Activated CD4-positive, CD25-positive, alpha-beta regulatory T cell treated with anti-CD3 and anti-CD28 coated beads, Interleukin-2, amount 50 U/mL, for 24 hours (primary cell): ENCODE measurements around the gene CPSF4L.
A peak's percentile ranks its signal among the peaks of the same experiment; 100 is the strongest.

Experiments used
- ATAC-seq, 2 donors: fragments of 150-1000 bp; cut with Tn5 transposase; one replicate each; pipeline ENCODE4 v1.10.0; 2021; ENCODE audit warnings: mild to moderate bottlenecking in 1 of 2, moderate library complexity in 1 of 2

Gene CPSF4L

GRCh38 chr17:73231395-73231794 is 30.3 kb downstream of the CPSF4L start:
- no peak for ATAC-seq

GRCh38 chr17:73230088-73230487 is 31.6 kb downstream of the CPSF4L start:
- ATAC-seq = no peak

GRCh38 chr17:73228748-73229236 is 32.9 kb downstream of the CPSF4L start:
- peak; percentile 35 to 37 for ATAC-seq

- ATAC-seq = no peak
Observed at GRCh38 chr17:73227944-73228343, 33.7 kb downstream of the CPSF4L start.

- ATAC-seq = peak; percentile 11 to 22
Observed at GRCh38 chr17:73227379-73227778, 34.3 kb downstream of the CPSF4L start.

GRCh38 chr17:73226556-73227172 is 35.0 kb downstream of the CPSF4L start:
- ATAC-seq = peak; percentile 69 to 70

GRCh38 chr17:73224663-73225305 is 36.9 kb downstream of the CPSF4L start:
- ATAC-seq = no peak

- no peak for ATAC-seq
Observed at GRCh38 chr17:73224237-73224636, 37.4 kb downstream of the CPSF4L start.

GRCh38 chr17:73223626-73224230 is 38.0 kb downstream of the CPSF4L start:
- no peak for ATAC-seq

GRCh38 chr17:73215447-73215846 is 46.2 kb downstream of the CPSF4L start:
- peak in 1 of 2 donors; percentile 30 for ATAC-seq

- ATAC-seq = no peak
Observed at GRCh38 chr17:73214851-73215250, 46.8 kb downstream of the CPSF4L start.

GRCh38 chr17:73214008-73214407 is 47.7 kb downstream of the CPSF4L start:
- no peak for ATAC-seq

- no peak for ATAC-seq
Observed at GRCh38 chr17:73211745-73212144, 49.9 kb downstream of the CPSF4L start.

GRCh38 chr17:73210002-73210678 is 51.5 kb downstream of the CPSF4L start:
- ATAC-seq = peak in 1 of 2 donors; percentile 20

- no peak for ATAC-seq
Observed at GRCh38 chr17:73209436-73209835, 52.2 kb downstream of the CPSF4L start.

GRCh38 chr17:73208139-73208827 is 53.4 kb downstream of the CPSF4L start:
- ATAC-seq = no peak

- ATAC-seq = no peak
Observed at GRCh38 chr17:73205459-73205961, 56.2 kb downstream of the CPSF4L start.

GRCh38 chr17:73203788-73204479 is 57.7 kb downstream of the CPSF4L start:
- ATAC-seq = peak in 1 of 2 donors; percentile 13

- peak in 1 of 2 donors; percentile 56 for ATAC-seq
Observed at GRCh38 chr17:73203135-73203787, 58.4 kb downstream of the CPSF4L start.

- no peak for ATAC-seq
Observed at GRCh38 chr17:73201215-73202069, 60.2 kb downstream of the CPSF4L start.
